EL (cell line): ENCODE results near the gene PERM1.
"Not testable (repeated sequence)": the region's sequence is repeated elsewhere in the genome, so short reads cannot be mapped to it uniquely, and the experiment has no call there.

ENCODE experiments used
- DNase-seq: peaks from one replicate; pipeline ENCODE4 v3.0.0-alpha.2; 2016

PERM1 gene

DNA sequence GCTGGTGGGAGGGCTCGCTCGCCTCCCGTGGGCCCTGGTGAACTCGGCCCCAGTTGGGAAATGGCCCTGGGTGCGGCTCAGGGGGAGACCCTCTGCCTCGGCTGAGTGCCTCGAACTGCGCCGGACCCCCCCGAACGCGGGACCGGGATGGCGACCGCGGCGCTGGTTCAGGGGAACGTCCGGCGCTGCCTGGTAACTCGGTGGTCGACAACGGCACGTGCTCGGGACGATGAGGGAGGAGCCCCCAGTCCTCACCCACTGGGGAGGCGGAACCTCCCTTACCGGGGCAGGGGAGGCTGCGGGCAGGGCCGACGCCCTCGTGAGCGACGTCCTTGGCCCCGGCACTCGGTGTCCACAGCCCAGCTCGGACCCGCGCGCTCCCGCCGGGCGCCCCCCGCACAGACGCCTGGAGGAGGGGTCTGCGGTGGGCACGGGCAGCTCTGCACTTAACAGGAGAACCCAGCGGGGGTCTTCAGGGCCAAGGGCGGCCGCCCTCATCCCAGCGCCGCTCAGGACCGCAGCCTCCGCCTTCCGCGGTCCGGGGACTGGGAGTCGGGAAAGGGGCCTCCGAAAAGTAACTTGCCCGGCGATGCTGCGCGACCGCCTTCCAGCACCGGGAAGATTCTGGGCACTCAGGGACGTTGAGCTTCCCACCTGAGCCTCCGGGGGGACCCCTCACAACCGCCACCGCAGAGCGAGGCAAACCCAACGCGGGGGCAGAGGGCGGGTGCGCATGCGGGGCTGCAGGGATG, 16.3 kb upstream of the PERM1 start:
- DNase-seq, result no peak

GRCh38 chr1:997713-997992, 15.8 kb upstream of the PERM1 start:
- no peak for DNase-seq

GRCh38 chr1:996851-997712, 15.2 kb upstream of the PERM1 start:
- DNase-seq, result no peak

DNA sequence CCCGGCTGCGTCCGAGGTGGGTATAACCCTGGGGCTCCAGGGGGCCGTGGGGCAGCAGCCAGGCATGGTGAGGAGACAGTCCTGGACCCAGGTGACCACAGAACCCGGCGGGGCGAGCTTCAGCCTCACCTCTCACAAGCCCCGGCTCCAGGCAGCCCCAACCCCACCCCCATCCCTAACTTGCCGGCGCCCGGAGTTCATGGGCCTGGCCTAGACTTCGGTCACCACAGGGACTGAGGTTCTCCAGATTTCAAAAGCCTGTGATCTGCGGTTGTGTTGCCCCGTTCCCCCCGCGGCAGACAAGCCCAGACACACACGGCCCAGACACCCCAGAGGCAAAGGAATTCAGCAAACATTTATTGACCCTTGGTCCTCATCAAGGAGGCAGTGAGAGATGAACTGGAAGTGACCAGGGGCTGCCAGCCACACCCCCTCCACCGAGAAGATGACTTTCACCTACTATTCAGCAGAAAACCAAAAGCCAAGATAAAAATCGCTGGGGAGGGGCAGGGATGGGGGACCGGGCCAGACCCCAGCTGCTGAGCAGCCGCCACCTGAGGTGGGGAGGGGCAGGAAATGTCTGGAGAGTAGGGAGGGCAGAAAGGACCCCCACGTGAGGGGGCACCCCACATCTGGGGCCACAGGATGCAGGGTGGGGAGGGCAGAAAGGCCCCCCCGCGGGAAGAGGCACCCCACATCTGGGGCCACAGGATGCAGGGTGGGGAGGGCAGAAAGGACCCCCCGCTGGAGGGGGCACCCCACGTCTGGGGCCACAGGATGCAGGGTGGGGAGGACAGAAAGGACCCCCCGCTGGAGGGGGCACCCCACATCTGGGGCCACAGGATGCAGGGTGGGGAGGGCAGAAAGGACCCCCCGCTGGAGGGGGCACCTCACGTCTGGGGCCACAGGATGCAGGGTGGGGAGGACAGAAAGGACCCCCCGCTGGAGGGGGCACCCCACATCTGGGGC, 14.1 kb upstream of the PERM1 start:
- no peak for DNase-seq

DNA sequence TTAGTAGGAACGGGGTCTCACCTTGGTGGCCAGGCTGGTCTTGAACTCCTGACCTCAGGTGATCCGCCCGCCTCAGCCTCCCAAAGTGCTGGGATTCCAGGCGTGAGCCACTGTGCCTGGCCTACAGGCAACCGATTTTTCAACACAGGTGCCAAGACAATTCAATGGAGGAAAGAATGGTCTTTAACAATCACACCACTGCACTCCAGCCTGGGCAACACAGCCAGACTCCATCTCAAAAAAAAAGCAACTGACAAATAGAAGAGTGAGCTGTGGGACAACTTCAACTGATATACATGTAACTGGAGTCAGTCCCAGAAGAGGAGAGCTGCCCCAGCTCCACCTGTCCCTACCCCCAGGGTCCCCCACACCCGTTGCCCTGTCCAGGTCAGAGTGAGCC, 12.7 kb upstream of the PERM1 start:
- DNase-seq, result not testable (repeated sequence)

GRCh38 chr1:993379-993995, 11.6 kb upstream of the PERM1 start:
- DNase-seq, result no peak

GRCh38 chr1:992362-992761, 10.5 kb upstream of the PERM1 start:
- DNase-seq, result no peak

GRCh38 chr1:991895-992294, 10.0 kb upstream of the PERM1 start:
- DNase-seq, result no peak

- not testable (repeated sequence) for DNase-seq
These were observed 9.4 kb upstream of the PERM1 start for GRCh38 chr1:991275-991674.

GRCh38 chr1:988061-988460, 6.2 kb upstream of the PERM1 start:
- DNase-seq, result not testable (repeated sequence)

DNA sequence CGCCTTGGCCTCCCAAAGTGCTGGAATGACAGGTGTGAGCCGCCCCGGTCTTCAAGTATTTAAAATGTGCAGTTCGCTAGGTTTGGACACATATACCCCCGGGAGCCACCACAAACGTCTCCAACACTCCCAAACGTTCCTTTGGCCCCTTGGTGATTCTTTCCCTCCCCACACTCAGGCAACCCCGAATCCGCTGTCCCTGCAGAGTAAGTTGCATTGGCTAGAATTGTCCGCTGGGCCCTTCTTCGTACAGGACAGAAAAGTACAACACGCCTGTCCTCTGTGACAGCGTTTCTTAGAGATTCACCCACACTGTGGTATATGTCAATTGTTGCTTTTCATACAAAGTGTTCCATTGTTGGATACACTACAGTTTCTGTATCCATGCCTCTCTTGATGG, 3.2 kb upstream of the PERM1 start:
- no peak for DNase-seq

DNA sequence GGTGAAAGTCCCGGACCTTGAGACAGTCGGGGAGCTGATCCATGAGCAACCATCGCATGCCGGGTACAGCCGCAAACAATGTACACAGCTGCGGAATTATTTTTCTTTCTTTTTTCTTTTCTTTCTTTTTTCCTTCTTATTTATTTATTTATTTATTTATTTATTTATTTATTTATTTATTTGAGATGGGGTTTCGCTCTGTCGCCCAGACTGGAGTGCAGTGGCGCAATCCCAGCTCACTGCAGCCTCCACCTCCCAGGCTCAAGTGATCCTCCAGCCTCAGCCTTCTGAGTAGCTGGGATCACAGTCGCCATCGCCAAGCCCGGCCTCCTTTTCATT, 2.6 kb upstream of the PERM1 start:
- DNase-seq, result no peak

- no peak for DNase-seq
These were observed 2.0 kb upstream of the PERM1 start for GRCh38 chr1:983798-984475.

DNA sequence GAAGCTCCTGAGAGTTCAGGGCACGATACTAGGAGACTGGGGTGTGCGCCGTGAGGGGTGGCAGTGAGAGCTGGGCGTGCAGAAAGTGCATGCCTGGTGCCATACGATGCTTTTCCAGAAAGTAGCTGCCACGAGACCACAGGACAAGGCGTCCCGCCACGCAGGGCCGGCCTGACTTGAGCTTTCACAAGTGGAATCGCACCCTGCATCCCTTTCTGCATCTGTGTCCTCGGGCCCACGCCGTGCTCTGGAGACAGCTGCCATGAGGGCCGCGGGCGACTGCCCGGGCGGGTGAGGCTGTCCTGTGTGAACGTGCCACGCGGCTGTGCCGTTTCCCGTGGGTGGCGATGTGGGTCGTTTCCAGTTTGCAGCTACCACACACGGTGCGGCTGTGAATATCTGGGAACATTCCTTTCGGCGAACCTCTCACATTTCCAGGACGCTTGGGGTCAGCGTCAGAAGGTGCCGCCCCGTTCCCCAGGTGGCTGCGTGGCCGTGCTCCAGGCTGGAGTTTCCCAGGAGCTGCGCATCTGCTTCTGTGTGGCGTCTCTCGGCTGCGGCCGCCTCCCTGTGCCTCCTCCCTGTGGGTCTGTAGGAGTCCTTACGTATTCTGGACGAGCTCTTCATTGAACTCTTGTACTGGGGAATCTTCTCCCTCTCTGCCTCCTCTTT, 1.0 kb upstream of the PERM1 start:
- DNase-seq, result no peak

GRCh38 chr1:981491-981954, 370 bp downstream of the PERM1 start:
- DNase-seq, result no peak

- DNase-seq, result no peak
These were observed 1.1 kb downstream of the PERM1 start for GRCh38 chr1:980602-981395.

- no peak for DNase-seq
These were observed 1.7 kb downstream of the PERM1 start for GRCh38 chr1:980137-980571.

DNA sequence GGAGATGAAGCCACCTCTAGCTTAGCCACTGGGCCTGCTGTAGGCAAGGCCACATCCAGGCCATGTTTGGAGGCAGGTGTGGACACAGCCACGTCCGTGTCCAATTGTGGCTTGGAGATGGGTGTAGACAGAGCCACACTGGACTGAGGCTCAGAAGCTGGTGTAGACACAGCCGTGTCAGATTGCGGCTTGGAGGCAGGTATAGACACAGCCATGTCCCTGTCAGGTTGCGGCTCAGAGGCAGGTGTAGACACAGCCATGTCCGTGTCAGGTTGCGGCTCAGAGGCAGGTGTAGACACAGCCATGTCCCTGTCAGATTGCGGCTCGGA, 2.2 kb downstream of the PERM1 start:
- no peak for DNase-seq

DNA sequence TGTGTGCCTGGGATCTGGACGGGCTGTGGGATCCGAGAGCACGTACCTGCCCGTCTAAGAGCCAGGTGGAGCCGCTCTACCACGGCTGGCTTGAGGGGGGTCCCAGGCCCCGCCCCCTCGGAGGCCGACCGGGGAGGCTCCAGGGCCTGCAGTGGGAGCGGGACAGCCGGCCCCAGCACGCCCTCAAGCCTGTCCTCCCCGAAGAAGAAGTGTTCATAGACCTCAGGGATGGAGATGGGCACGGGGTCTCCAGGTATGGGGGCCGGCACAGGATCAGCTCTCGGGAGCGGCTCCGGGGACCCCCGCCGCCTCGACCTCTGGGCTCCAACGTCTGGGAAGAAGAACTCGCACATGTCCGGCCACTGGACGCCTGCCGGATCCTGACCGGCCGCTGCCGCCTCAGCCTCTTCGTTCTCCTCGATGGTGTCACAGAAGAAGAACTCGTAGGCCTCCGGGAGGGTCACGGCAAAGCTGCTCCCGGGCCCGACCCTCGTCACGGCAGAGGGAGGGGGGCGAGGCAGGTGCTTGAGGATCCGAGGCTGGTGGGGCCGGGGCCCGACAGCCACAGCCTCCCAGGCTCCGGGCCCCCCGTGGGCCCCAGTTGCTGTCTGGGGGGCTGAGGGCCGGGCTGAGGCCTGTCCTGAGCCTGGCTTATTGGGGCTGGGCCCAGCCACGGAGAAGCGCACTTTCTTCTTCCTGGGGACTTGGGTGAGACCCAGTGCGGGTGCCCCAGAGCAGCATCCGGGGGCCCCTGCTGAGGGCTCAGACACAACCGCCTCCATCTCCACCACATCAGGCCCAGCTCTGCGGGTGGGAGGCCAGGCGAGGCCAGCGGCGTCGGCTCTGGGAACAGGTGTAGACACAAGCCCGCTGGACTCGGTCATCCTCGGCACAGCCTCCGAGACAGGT, 2.8 kb downstream of the PERM1 start:
- no peak for DNase-seq
